MM.1S (cell line): ENCODE data around the gene BSG.
A peak's percentile ranks its signal among the peaks of the same experiment; 100 is the strongest.

Source experiments
- DNase-seq: peaks from one replicate; pipeline ENCODE4 v3.0.0-alpha.2; 2015
- H2AFZ ChIP-seq: fragments of 300-600 bp; sonication (generic); 2 replicates; pipeline ENCODE4 v1.6.0; 2016; ENCODE audit warnings: antibody characterized with exemption, low read length
- H3F3A ChIP-seq: fragments of 300-600 bp; sonication (generic); 2 replicates; pipeline ENCODE4 v1.6.1; 2016; ENCODE audit warnings: mild to moderate bottlenecking, antibody characterized with exemption, low read length, moderate library complexity, mixed read lengths; ENCODE audit not compliant: insufficient read depth
- H3K27ac ChIP-seq: fragments of 300-600 bp; sonication (generic); 2 replicates; pipeline ENCODE4 v1.5.1; 2016; ENCODE audit warnings: mild to moderate bottlenecking, low read length
- H3K27me3 ChIP-seq: fragments of 300-600 bp; sonication (generic); replicated peaks from 2 replicates; pipeline ENCODE4 v1.6.0; 2016; ENCODE audit warnings: low read length; ENCODE audit not compliant: insufficient read depth
- H3K36me3 ChIP-seq: fragments of 300-600 bp; sonication (generic); replicated peaks from 2 replicates; pipeline ENCODE4 v1.6.1; 2016; ENCODE audit warnings: mild to moderate bottlenecking, low read length, mixed read lengths; ENCODE audit not compliant: insufficient read depth
- H3K4me1 ChIP-seq: fragments of 300-600 bp; sonication (generic); 2 replicates; pipeline ENCODE4 v1.6.1; 2016; ENCODE audit warnings: low read length, mixed read lengths
- H3K4me2 ChIP-seq: fragments of 300-600 bp; sonication (generic); 2 replicates; pipeline ENCODE4 v1.6.0; 2016; ENCODE audit warnings: low read depth, low read length
- H3K4me3 ChIP-seq: fragments of 300-600 bp; sonication (generic); 2 replicates; pipeline ENCODE4 v1.5.1; 2016; ENCODE audit warnings: low read length, mixed read lengths
- H3K79me2 ChIP-seq: fragments of 300-600 bp; sonication (generic); 2 replicates; pipeline ENCODE4 v1.6.1; 2016; ENCODE audit warnings: mixed run types, low read length, mixed read lengths
- H3K9ac ChIP-seq: fragments of 300-600 bp; sonication (generic); 2 replicates; pipeline ENCODE4 v1.6.1; 2016; ENCODE audit warnings: low read length, mixed read lengths
- H3K9me2 ChIP-seq: fragments of 300-600 bp; sonication (generic); replicated peaks from 2 replicates; pipeline ENCODE4 v1.6.1; 2016; ENCODE audit warnings: mild to moderate bottlenecking, low read length, mixed read lengths; ENCODE audit not compliant: insufficient read depth
- H3K9me3 ChIP-seq: fragments of 300-600 bp; sonication (generic); replicated peaks from 2 replicates; pipeline ENCODE4 v1.6.1; 2016; ENCODE audit warnings: mild to moderate bottlenecking, low read length, mixed read lengths; ENCODE audit not compliant: insufficient read depth
- H4K20me1 ChIP-seq: fragments of 300-600 bp; sonication (generic); 2 replicates; pipeline ENCODE4 v1.6.1; 2016; ENCODE audit warnings: mild to moderate bottlenecking, low read length, moderate library complexity, mixed read lengths; ENCODE audit not compliant: insufficient read depth
- CTCF ChIP-seq: fragments of 300-600 bp; sonication (generic); IDR thresholded peaks from 2 replicates; pipeline ENCODE4 v1.5.1; 2016; ENCODE audit warnings: antibody characterized with exemption, low read length, mixed read lengths
- EZH2 ChIP-seq: fragments of 300-600 bp; sonication (generic); optimal IDR thresholded peaks from 2 replicates; pipeline ENCODE3; 2017; ENCODE audit warnings: low read depth, mild to moderate bottlenecking, antibody characterized with exemption, low read length, mixed read lengths
- EZH2phosphoT487 ChIP-seq: fragments of 300-600 bp; sonication (generic); IDR thresholded peaks from 2 replicates; pipeline ENCODE4 v1.6.1; 2018; ENCODE audit warnings: antibody characterized with exemption, low read length

The BSG gene

GRCh38 chr19:574658-575526 is 2.5 kb downstream of the BSG start:
- no peak overlapping the region for H3K9ac ChIP-seq
- H3F3A ChIP-seq = peaks cover 14% of the 10 kb centered on the region
- H3K79me2 ChIP-seq = peaks cover 74% of the 10 kb centered on the region
- DNase-seq = no peak
- no peak overlapping the region for H3K4me3 ChIP-seq
- TF ChIP-seq EZH2 = no peak
- TF ChIP-seq EZH2phosphoT487 = no peak
- TF ChIP-seq CTCF = no peak
- H3K4me2 ChIP-seq = peak overlapping the region; percentile 14; the same call in 1 of the 2 replicates
- peaks cover 4% of the 10 kb centered on the region; the same call in 1 of the 2 replicates for H3K36me3 ChIP-seq
- H3K27ac ChIP-seq = no peak overlapping the region
- no peak overlapping the region for H2AFZ ChIP-seq
- H3K9me2 ChIP-seq = no peaks in the 10 kb centered on the region
- H3K9me3 ChIP-seq = no peaks in the 10 kb centered on the region
- H4K20me1 ChIP-seq = peaks cover 27% of the 10 kb centered on the region
- peaks cover 8% of the 10 kb centered on the region; the same call in 1 of the 2 replicates for H3K4me1 ChIP-seq
- H3K27me3 ChIP-seq = no peaks in the 10 kb centered on the region

DNA sequence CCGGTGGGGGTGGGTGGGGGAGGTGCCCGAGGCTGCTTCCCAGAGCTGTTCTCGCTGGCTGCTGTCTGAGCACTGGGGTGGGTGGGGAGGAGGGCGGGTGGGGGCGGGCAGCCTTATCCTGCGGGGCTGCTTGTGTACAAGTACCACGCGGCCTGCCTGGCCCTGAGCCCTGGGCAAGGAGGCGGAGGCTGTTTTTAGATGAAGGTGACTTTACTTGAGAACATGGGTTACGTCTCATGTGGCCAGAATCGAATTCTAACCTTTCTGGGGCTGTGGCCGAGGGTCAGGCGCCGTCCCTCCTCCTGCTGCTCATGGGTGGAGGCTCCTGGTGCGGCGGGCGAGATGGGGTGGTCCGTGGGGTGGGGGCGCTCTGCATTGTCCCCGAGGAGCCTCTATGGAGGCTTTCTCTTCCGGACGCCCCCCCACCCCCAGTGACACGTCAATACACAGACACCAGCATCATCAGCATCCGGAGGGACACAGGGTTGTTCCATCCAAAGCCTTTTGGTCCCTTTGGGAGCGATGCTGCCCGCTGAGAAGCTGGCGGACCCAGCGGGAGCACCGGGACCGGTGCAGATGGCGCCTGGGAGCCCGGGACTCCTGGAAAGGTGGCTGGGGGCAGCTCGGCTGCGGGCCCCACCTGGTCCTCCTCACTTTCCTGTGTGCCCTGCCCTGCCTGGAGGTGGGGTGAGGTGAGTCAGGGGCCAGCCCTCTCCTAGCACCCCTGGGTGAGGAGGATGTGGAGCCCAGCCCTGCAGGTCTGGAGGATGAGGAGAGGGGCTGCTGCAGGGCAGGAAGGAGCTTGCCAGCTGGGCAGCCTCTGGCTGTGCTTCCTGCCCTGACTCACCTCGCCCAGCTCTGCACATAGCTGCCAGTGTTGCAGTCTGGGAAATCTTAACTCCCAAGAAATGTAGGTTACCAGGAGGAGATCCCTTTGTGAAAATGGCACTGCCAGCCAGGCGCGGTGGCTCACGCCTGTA is 3.4 kb downstream of the BSG start:
- Histone ChIP-seq H2AFZ (no peak overlapping the region), H3K4me3 (no peak overlapping the region), H3K4me1 (peaks cover 8% of the 10 kb centered on the region; the same call in 1 of the 2 replicates), H3K9ac (no peak overlapping the region), H3K9me2 (no peaks in the 10 kb centered on the region), H3K4me2 (no peak overlapping the region), H4K20me1 (peaks cover 27% of the 10 kb centered on the region), H3K27me3 (no peaks in the 10 kb centered on the region), H3K9me3 (no peaks in the 10 kb centered on the region), H3K27ac (no peak overlapping the region), H3F3A (peaks cover 13% of the 10 kb centered on the region), H3K79me2 (peaks cover 81% of the 10 kb centered on the region), H3K36me3 (peaks cover 4% of the 10 kb centered on the region; the same call in 1 of the 2 replicates)
- no peak for DNase-seq
- no peak for TF ChIP-seq CTCF
- TF ChIP-seq EZH2 = no peak
- TF ChIP-seq EZH2phosphoT487 = no peak

GRCh38 chr19:576768-577438 is 4.5 kb downstream of the BSG start:
- Histone ChIP-seq H3K27me3 (no peaks in the 10 kb centered on the region), H4K20me1 (peaks cover 27% of the 10 kb centered on the region), H3K4me3 (no peak overlapping the region), H2AFZ (no peak overlapping the region), H3K4me2 (no peak overlapping the region), H3K9ac (no peak overlapping the region), H3K4me1 (peaks cover 8% of the 10 kb centered on the region; the same call in 1 of the 2 replicates), H3F3A (peaks cover 2% of the 10 kb centered on the region), H3K9me2 (no peaks in the 10 kb centered on the region), H3K9me3 (no peaks in the 10 kb centered on the region), H3K36me3 (peaks cover 4% of the 10 kb centered on the region; the same call in 1 of the 2 replicates), H3K79me2 (peaks cover 81% of the 10 kb centered on the region), H3K27ac (no peak overlapping the region)
- TF ChIP-seq CTCF (no peak), EZH2phosphoT487 (no peak), EZH2 (no peak)
- DNase-seq = no peak
